Measurements from ENCODE around the gene SPINT2.
A peak's percentile ranks its signal among the peaks of the same experiment; 100 is the strongest.

SPINT2 gene

GRCh38 chr19:38291855-38292254, 27.5 kb downstream of the SPINT2 start:
- DNase-seq (ENCODE audit: low read depth in 2 of 3, low spot score in 1 of 3) = no peak

GRCh38 chr19:38293281-38293680, 28.9 kb downstream of the SPINT2 start:
- no peak for DNase-seq (ENCODE audit: low read depth in 2 of 3, low spot score in 1 of 3)

- DNase-seq (ENCODE audit: low read depth in 2 of 3, low spot score in 1 of 3) = no peak
Observed at GRCh38 chr19:38294090-38294489, 29.7 kb downstream of the SPINT2 start.

- DNase-seq (ENCODE audit: low read depth in 2 of 3, low spot score in 1 of 3) = no peak
Observed at GRCh38 chr19:38298821-38299680, 34.7 kb downstream of the SPINT2 start.

GRCh38 chr19:38303517-38304351, 39.4 kb downstream of the SPINT2 start, which contains the start of gene C19orf33:
Gene C19orf33 (plus strand): TSS chr19:38304251. CDS start chr19:38304262, 11 bp downstream.
- DNase-seq (ENCODE audit: low read depth in 2 of 3, low spot score in 1 of 3) = no peak

- no peak for DNase-seq (ENCODE audit: low read depth in 2 of 3, low spot score in 1 of 3)
Observed at GRCh38 chr19:38304352-38304865, 40.0 kb downstream of the SPINT2 start.

- DNase-seq (ENCODE audit: low read depth in 2 of 3, low spot score in 1 of 3) = no peak
Observed at GRCh38 chr19:38304866-38305429, 40.6 kb downstream of the SPINT2 start.

- DNase-seq (ENCODE audit: low read depth in 2 of 3, low spot score in 1 of 3) = no peak
Observed at GRCh38 chr19:38306236-38306635, 41.9 kb downstream of the SPINT2 start.

- DNase-seq (ENCODE audit: low read depth in 2 of 3, low spot score in 1 of 3) = no peak
Observed at GRCh38 chr19:38307076-38307475, 42.7 kb downstream of the SPINT2 start.

GRCh38 chr19:38307597-38307996, 43.2 kb downstream of the SPINT2 start:
- DNase-seq (ENCODE audit: low read depth in 2 of 3, low spot score in 1 of 3) = no peak

- no peak for DNase-seq (ENCODE audit: low read depth in 2 of 3, low spot score in 1 of 3)
Observed at GRCh38 chr19:38308006-38308766, 43.8 kb downstream of the SPINT2 start.

GRCh38 chr19:38308926-38309614, 44.7 kb downstream of the SPINT2 start:
- no peak for DNase-seq (ENCODE audit: low read depth in 2 of 3, low spot score in 1 of 3)

GRCh38 chr19:38309615-38310278, 45.4 kb downstream of the SPINT2 start:
- no peak for DNase-seq (ENCODE audit: low read depth in 2 of 3, low spot score in 1 of 3)

- DNase-seq (ENCODE audit: low read depth in 2 of 3, low spot score in 1 of 3) = no peak
Observed at GRCh38 chr19:38310279-38310670, 45.9 kb downstream of the SPINT2 start.

GRCh38 chr19:38310986-38311385, 46.6 kb downstream of the SPINT2 start:
- DNase-seq (ENCODE audit: low read depth in 2 of 3, low spot score in 1 of 3) = no peak

GRCh38 chr19:38315657-38316476, 51.5 kb downstream of the SPINT2 start, which contains the start of gene YIF1B:
Gene YIF1B (minus strand): TSS chr19:38315947. CDS start chr19:38315917, 30 bp downstream.
- DNase-seq (ENCODE audit: low read depth in 2 of 3, low spot score in 1 of 3) = peak; percentile 89 to 95 (median 94)

GRCh38 chr19:38316477-38317067, 52.2 kb downstream of the SPINT2 start:
- no peak for DNase-seq (ENCODE audit: low read depth in 2 of 3, low spot score in 1 of 3)

- no peak for DNase-seq (ENCODE audit: low read depth in 2 of 3, low spot score in 1 of 3)
Observed at GRCh38 chr19:38317104-38317612, 52.8 kb downstream of the SPINT2 start.

Measured in stimulated activated CD4-positive, alpha-beta T cell treated with anti-CD3 and anti-CD28 coated beads, Interleukin-12 subunit alpha, Interleukin-12 subunit beta, amount 100 ng/mL, for 48 hours (primary cell).